Prostate gland (tissue), 2 donors: Measurements from ENCODE around the gene AHCYL2. TPM values are rescaled to one million over a fixed set of nuclear protein-coding genes. Genes with fewer than 3 reads are reported as not detected.

ENCODE experiments used
- DNase-seq: peaks from one replicate; pipeline ENCODE4 v3.0.0-alpha.2; 2019; ENCODE audit warnings: low spot score
- H3K27ac ChIP-seq, 2 donors: fragments of 200-600 bp; sonication (generic); 2 replicates each; pipeline ENCODE4 v1.5.1; 2017 to 2019
- H3K27me3 ChIP-seq: fragments of 200-600 bp; sonication (generic); replicated peaks from 2 replicates; pipeline ENCODE4 v1.5.1; 2019; ENCODE audit not compliant: insufficient read depth
- H3K36me3 ChIP-seq, 2 donors: fragments of 200-600 bp; sonication (generic); 1 replicate in 1 of 2; 2 replicates in 1 of 2; pipeline versions ENCODE4 v1.5.1 to v1.8.1; 2017 to 2019
- H3K4me1 ChIP-seq: fragments of 200-600 bp; sonication (generic); replicated peaks from 2 replicates; pipeline ENCODE4 v1.5.1; 2019
- H3K4me3 ChIP-seq, 2 donors: fragments of 200-600 bp; sonication (generic); 2 replicates each; pipeline ENCODE4 v1.5.1; 2017 to 2019
- H3K9me3 ChIP-seq: fragments of 200-600 bp; sonication (generic); 2 replicates; pipeline ENCODE4 v1.5.1; 2017
- CTCF ChIP-seq, 4 experiments: fragments of 200-600 bp in 2 of 4; fragments of 450-650 bp in 2 of 4; sonication (generic) in 2 of 4; IDR thresholded peaks; 1 replicate in 3 of 4; 2 replicates in 1 of 4; pipeline ENCODE4 v1.5.1; 2016 to 2019; ENCODE audit warnings: antibody characterized with exemption in 4 of 4, mild to moderate bottlenecking in 2 of 4, moderate library complexity in 2 of 4
- POLR2A ChIP-seq: fragments of 450-650 bp; IDR thresholded peaks from one replicate; pipeline ENCODE4 v1.6.1; 2016; ENCODE audit warnings: antibody characterized with exemption, mild to moderate bottlenecking
- POLR2AphosphoS5 ChIP-seq: sonication (generic); formaldehyde crosslinking; IDR thresholded peaks from one replicate; pipeline ENCODE4 v1.6.1; 2017; ENCODE audit warnings: antibody characterized with exemption
- WGBS: methylation state at CpG from one replicate; pipeline ENCODE4 v1.1.5; 2018; 5-methylcytosine and 5-hydroxymethylcytosine counted together
- intact Hi-C: fragments of 100-400 bp; cut with DNase I; formaldehyde crosslinking; loops from one replicate; pipeline ENCODE4 v1.14.2; 2022
- total RNA-seq, 2 donors: library from RNA; depleted of rRNA; stranded (reverse); fragments of >200 nt; gene quantifications; one replicate each; pipeline ENCODE4 v1.1.0, GENCODE V29; 2016

Gene AHCYL2
- total RNA-seq, 2 donors from 2014 or later = 15.2 to 38.3 TPM

GRCh38 chr7:129228633-129229032, 3.8 kb downstream of the AHCYL2 start:
- H3K27ac ChIP-seq = peak overlapping the region in 1 of 2 donors; percentile 11
- H3K36me3 ChIP-seq = no peaks in the 10 kb centered on the region
- WGBS = 39% methylated on average over 2 of the region's 2 CpGs
- no peaks in the 10 kb centered on the region for H3K9me3 ChIP-seq
- no peak for DNase-seq
- peaks cover 7% of the 10 kb centered on the region for H3K4me1 ChIP-seq
- no peaks in the 10 kb centered on the region for H3K27me3 ChIP-seq
- TF ChIP-seq POLR2AphosphoS5 (no peak), CTCF (IDR thresholded peaks at IDR 0.05) (no peak), POLR2A (no peak)
- intact Hi-C loops = no loop called here
- no peak overlapping the region for H3K4me3 ChIP-seq

DNA sequence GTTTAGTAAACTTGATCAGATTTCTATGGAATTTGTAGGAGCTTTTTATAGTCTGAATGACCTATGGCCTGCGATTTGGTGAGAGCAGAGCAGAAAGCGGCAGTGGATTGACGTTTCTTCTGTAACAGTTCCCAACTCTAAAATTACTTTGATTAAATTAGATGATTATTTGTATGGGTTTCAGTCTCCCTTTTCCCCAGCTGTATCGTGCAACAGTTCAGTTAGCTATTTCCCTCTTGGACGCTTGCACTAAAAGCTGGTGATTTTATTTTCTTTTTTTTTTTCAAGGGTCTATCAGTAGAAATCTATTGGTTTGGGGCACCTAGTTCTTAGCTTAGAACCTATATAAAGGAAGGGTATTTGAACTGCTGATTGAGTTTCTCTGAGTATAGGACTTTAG, 6.8 kb downstream of the AHCYL2 start:
- 63% methylated on average over 5 of the region's 5 CpGs for WGBS
- Histone ChIP-seq H3K4me3 (no peak overlapping the region), H3K4me1 (peaks cover 7% of the 10 kb centered on the region), H3K27me3 (no peaks in the 10 kb centered on the region), H3K9me3 (no peaks in the 10 kb centered on the region), H3K36me3 (no peaks in the 10 kb centered on the region), H3K27ac (no peak overlapping the region)
- no peak for TF ChIP-seq POLR2AphosphoS5
- TF ChIP-seq POLR2A = no peak
- TF ChIP-seq CTCF (IDR thresholded peaks at IDR 0.05) = no peak
- no peak for DNase-seq
- intact Hi-C loops = no loop called here

DNA sequence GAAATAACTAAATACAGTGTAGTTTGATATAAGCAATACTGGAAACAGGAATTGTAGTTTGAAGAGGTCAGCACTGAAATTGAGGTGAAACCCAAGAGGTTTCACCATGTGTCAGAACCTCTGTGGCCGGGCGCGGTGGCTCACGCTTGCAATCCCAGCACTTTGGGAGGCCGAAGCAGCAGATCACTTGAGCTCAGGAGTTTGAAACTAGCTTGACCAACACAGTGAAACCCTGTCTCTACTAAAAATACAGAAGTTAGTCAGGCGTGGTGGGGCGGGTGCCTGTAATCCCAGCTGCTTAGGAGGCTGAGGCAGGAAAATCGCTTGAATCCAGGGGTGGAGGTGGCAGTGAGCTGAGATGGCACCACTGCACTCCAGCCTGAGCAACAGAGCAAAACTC, 13.7 kb downstream of the AHCYL2 start:
- TF ChIP-seq POLR2A = no peak
- TF ChIP-seq CTCF (IDR thresholded peaks at IDR 0.05) = no peak
- TF ChIP-seq POLR2AphosphoS5 = no peak
- Histone ChIP-seq H3K4me1 (no peaks in the 10 kb centered on the region), H3K9me3 (no peaks in the 10 kb centered on the region), H3K27ac (no peak overlapping the region), H3K4me3 (no peak overlapping the region), H3K27me3 (no peaks in the 10 kb centered on the region), H3K36me3 (no peaks in the 10 kb centered on the region)
- intact Hi-C loops = no loop called here
- WGBS = 92% methylated on average over 8 of the region's 8 CpGs
- DNase-seq = no peak

DNA sequence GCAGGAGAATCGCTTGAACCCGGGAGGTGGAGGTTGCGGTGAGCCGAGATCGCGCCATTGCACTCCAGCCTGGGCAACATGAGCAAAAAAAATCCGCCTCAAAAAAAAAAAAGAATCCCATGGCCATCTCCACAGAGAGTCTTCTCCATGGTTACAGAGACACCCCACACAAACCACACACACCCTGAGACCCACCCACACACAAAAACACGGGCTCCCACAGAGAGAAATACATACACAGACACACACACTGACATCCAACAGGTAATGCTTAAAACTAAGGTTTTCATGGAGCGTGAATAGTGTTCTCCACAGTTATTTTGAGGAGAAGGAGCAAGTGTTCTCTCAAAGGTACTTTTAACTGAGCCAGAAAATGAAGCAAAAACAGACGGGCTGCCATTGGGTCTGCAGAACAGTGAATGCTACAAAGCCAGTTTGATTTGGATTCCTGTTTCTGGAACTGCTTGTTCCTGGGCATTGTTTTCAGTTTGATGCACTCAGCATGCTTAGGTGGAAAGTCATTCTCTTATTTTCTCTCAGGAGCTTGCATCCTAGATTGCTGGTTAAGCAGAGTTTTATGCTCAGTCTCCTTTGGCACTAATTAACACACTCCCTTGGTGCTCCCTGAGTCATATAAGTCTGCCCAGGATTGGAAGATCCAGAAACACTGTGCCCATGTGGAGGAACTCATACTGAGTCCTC, 15.4 kb downstream of the AHCYL2 start:
- H3K4me1 ChIP-seq = no peaks in the 10 kb centered on the region
- intact Hi-C loops = no loop called here
- H3K27ac ChIP-seq = no peak overlapping the region
- TF ChIP-seq POLR2AphosphoS5 (no peak), CTCF (IDR thresholded peaks at IDR 0.05) (no peak), POLR2A (no peak)
- H3K9me3 ChIP-seq = no peaks in the 10 kb centered on the region
- WGBS = 86% methylated on average over 10 of the region's 10 CpGs
- no peak for DNase-seq
- H3K36me3 ChIP-seq = no peaks in the 10 kb centered on the region
- H3K27me3 ChIP-seq = no peaks in the 10 kb centered on the region
- H3K4me3 ChIP-seq = no peak overlapping the region

GRCh38 chr7:129244220-129244619, 19.4 kb downstream of the AHCYL2 start:
- Histone ChIP-seq H3K36me3 (no peaks in the 10 kb centered on the region), H3K9me3 (no peaks in the 10 kb centered on the region), H3K27ac (no peak overlapping the region), H3K4me1 (no peaks in the 10 kb centered on the region), H3K4me3 (no peak overlapping the region), H3K27me3 (no peaks in the 10 kb centered on the region)
- 97% methylated on average over 1 of the region's 1 CpG for WGBS
- DNase-seq = no peak
- no peak for TF ChIP-seq POLR2A
- TF ChIP-seq POLR2AphosphoS5 = no peak
- no peak for TF ChIP-seq CTCF (IDR thresholded peaks at IDR 0.05)
- intact Hi-C loops = no loop called here
